ENCODE measurements around the gene MCC. TPM values are rescaled to one million over a fixed set of nuclear protein-coding genes. Genes with fewer than 3 reads are reported as not detected.

Gene MCC
- total RNA-seq, 1 donor from 2014 or later = 2.5 TPM

- H3K4me3 ChIP-seq = no peak overlapping the region
- no peak overlapping the region for H2AFZ ChIP-seq (replicated peaks)
- no peaks in the 10 kb centered on the region for H3K27me3 ChIP-seq
- Mint-ChIP-seq H3K4me3 (no peak overlapping the region), H3K27me3 (ENCODE audit: insufficient read depth, low read depth) (peaks cover 3% of the 10 kb centered on the region), H3K27ac (no peak overlapping the region), H3K4me1 (peaks cover 2% of the 10 kb centered on the region), H3K9me3 (peaks cover 13% of the 10 kb centered on the region), H3K36me3 (peaks cover 30% of the 10 kb centered on the region)
- H3K4me2 ChIP-seq = no peak overlapping the region
- TF ChIP-seq CTCF (IDR thresholded peaks at IDR 0.05) = no peak
- TF ChIP-seq EZH2phosphoT487 (IDR thresholded peaks at IDR 0.05) = no peak
- TF ChIP-seq EZH2 (IDR thresholded peaks at IDR 0.05) = no peak
- H3K79me2 ChIP-seq (ENCODE audit: low read depth) = no peaks in the 10 kb centered on the region
- H3K27ac ChIP-seq = no peak overlapping the region
- DNase-seq (ENCODE audit: low spot score) = no peak
- no peak overlapping the region for H3K9ac ChIP-seq
- H3F3A ChIP-seq (ENCODE audit: low read depth) = peaks cover 3% of the 10 kb centered on the region
- no peaks in the 10 kb centered on the region for H3K4me1 ChIP-seq
- H3K36me3 ChIP-seq = no peaks in the 10 kb centered on the region
- no peaks in the 10 kb centered on the region for H4K20me1 ChIP-seq (ENCODE audit: low read depth)
- no peaks in the 10 kb centered on the region for H3K9me3 ChIP-seq (ENCODE audit: low read depth)
Measured at GRCh38 chr5:113071401-113071800, 416.9 kb downstream of the MCC start.

GRCh38 chr5:113070901-113071300 lies 417.4 kb downstream of the MCC start:
- Mint-ChIP-seq H3K27ac (no peak overlapping the region), H3K9me3 (peaks cover 9% of the 10 kb centered on the region)
- no peaks in the 10 kb centered on the region for H3K36me3 ChIP-seq

GRCh38 chr5:113068559-113068958 lies 419.7 kb downstream of the MCC start:
- no peak for DNase-seq (ENCODE audit: low spot score)
- Histone ChIP-seq H4K20me1 (ENCODE audit: low read depth) (no peaks in the 10 kb centered on the region), H3K36me3 (no peaks in the 10 kb centered on the region), H2AFZ (replicated peaks) (no peak overlapping the region), H3K4me1 (no peaks in the 10 kb centered on the region), H3K9me3 (ENCODE audit: low read depth) (no peaks in the 10 kb centered on the region), H3K27ac (no peak overlapping the region), H3K4me2 (no peak overlapping the region), H3K4me3 (no peak overlapping the region), H3K9ac (no peak overlapping the region), H3K27me3 (no peaks in the 10 kb centered on the region), H3K79me2 (ENCODE audit: low read depth) (no peaks in the 10 kb centered on the region), H3F3A (ENCODE audit: low read depth) (peaks cover 3% of the 10 kb centered on the region)
- Mint-ChIP-seq H3K4me3 (no peak overlapping the region), H3K27me3 (ENCODE audit: insufficient read depth, low read depth) (peaks cover 2% of the 10 kb centered on the region), H3K9me3 (no peaks in the 10 kb centered on the region), H3K27ac (no peak overlapping the region), H3K36me3 (peaks cover 22% of the 10 kb centered on the region), H3K4me1 (peaks cover 2% of the 10 kb centered on the region)
- TF ChIP-seq EZH2phosphoT487 (IDR thresholded peaks at IDR 0.05) (no peak), EZH2 (IDR thresholded peaks at IDR 0.05) (no peak), CTCF (IDR thresholded peaks at IDR 0.05) (no peak)

More at GRCh38 chr5:113070901-113071300, 417.4 kb downstream of the MCC start:
- Mint-ChIP-seq H3K4me3 (no peak overlapping the region), H3K27me3 (ENCODE audit: insufficient read depth, low read depth) (peaks cover 3% of the 10 kb centered on the region), H3K4me1 (peaks cover 2% of the 10 kb centered on the region), H3K36me3 (peaks cover 26% of the 10 kb centered on the region)
- no peak overlapping the region for H2AFZ ChIP-seq (replicated peaks)
- no peak overlapping the region for H3K9ac ChIP-seq
- H3K79me2 ChIP-seq (ENCODE audit: low read depth) = no peaks in the 10 kb centered on the region
- no peak overlapping the region for H3K27ac ChIP-seq
- H4K20me1 ChIP-seq (ENCODE audit: low read depth) = no peaks in the 10 kb centered on the region
- DNase-seq (ENCODE audit: low spot score) = no peak
- H3K4me3 ChIP-seq = no peak overlapping the region
- H3K27me3 ChIP-seq = no peaks in the 10 kb centered on the region
- peaks cover 3% of the 10 kb centered on the region for H3F3A ChIP-seq (ENCODE audit: low read depth)
- H3K4me1 ChIP-seq = no peaks in the 10 kb centered on the region
- no peak for TF ChIP-seq EZH2 (IDR thresholded peaks at IDR 0.05)
- TF ChIP-seq CTCF (IDR thresholded peaks at IDR 0.05) = no peak
- TF ChIP-seq EZH2phosphoT487 (IDR thresholded peaks at IDR 0.05) = no peak
- H3K9me3 ChIP-seq (ENCODE audit: low read depth) = no peaks in the 10 kb centered on the region
- no peak overlapping the region for H3K4me2 ChIP-seq
